ENCODE results near the gene ZBTB16.

GRCh38 chr11:114290503-114291235, 231.2 kb downstream of the ZBTB16 start:
- TF ChIP-seq, protein P1, sequence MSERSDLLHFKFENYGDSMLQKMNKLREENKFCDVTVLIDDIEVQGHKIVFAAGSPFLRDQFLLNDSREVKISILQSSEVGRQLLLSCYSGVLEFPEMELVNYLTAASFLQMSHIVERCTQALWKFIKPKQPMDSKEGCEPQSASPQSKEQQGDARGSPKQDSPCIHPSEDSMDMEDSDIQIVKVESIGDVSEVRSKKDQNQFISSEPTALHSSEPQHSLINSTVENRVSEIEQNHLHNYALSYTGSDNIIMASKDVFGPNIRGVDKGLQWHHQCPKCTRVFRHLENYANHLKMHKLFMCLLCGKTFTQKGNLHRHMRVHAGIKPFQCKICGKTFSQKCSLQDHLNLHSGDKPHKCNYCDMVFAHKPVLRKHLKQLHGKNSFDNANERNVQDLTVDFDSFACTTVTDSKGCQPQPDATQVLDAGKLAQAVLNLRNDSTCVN (tag by site-specific recombination; optimal IDR thresholded peaks at IDR 0.05), result no peak
- no peak for TF ChIP-seq ZNF629 (tag by site-specific recombination; IDR thresholded peaks at IDR 0.05)
- no peak for TF ChIP-seq CTCF (tag by site-specific recombination; IDR thresholded peaks at IDR 0.05)
- no peak for TF ChIP-seq HOXD13 (CRISPR knock-in tag; IDR thresholded peaks at IDR 0.05; ENCODE audit: borderline replicate concordance)

Data from HEK293 (cell line).